ENCODE results near the gene GALNT2.

The GALNT2 gene

DNA sequence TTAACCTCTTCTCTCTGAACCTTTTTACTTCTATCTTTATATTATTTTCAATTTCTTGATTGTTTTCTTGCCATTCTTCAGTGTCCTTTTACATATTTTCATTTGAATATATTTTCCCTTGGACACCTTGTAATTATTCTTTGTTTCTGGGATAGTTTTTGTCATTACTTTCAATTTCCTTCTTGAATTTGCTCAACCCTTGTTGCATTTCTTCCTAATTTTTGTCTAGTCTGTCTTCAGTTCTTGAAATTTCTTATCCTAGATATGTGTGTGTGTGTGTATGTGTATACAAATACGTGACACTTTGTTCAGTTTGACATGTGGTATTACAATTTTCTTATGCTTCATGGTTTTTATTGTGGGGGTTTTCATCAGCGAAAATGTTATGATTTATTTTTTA is 1.9 kb upstream of the GALNT2 start:
- H3K36me3 ChIP-seq (replicated peaks), result no peaks in the 10 kb centered on the region
- in situ Hi-C loops (cut with HindIII; ENCODE audit: low pct_ligation_motif_present, low sequenced_read_pairs), result no loop called here
- no peak overlapping the region for H3K27ac ChIP-seq
- H3K4me3 ChIP-seq (ENCODE audit: low read depth, low read length), result no peak overlapping the region
- no peak for DNase-seq
- TF ChIP-seq, protein P1, sequence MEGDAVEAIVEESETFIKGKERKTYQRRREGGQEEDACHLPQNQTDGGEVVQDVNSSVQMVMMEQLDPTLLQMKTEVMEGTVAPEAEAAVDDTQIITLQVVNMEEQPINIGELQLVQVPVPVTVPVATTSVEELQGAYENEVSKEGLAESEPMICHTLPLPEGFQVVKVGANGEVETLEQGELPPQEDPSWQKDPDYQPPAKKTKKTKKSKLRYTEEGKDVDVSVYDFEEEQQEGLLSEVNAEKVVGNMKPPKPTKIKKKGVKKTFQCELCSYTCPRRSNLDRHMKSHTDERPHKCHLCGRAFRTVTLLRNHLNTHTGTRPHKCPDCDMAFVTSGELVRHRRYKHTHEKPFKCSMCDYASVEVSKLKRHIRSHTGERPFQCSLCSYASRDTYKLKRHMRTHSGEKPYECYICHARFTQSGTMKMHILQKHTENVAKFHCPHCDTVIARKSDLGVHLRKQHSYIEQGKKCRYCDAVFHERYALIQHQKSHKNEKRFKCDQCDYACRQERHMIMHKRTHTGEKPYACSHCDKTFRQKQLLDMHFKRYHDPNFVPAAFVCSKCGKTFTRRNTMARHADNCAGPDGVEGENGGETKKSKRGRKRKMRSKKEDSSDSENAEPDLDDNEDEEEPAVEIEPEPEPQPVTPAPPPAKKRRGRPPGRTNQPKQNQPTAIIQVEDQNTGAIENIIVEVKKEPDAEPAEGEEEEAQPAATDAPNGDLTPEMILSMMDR (IDR thresholded peaks at IDR 0.05; ENCODE audit: low read depth, low read length, missing control alignments), result no peak
- no peaks in the 10 kb centered on the region for H3K27me3 ChIP-seq (replicated peaks)

DNA sequence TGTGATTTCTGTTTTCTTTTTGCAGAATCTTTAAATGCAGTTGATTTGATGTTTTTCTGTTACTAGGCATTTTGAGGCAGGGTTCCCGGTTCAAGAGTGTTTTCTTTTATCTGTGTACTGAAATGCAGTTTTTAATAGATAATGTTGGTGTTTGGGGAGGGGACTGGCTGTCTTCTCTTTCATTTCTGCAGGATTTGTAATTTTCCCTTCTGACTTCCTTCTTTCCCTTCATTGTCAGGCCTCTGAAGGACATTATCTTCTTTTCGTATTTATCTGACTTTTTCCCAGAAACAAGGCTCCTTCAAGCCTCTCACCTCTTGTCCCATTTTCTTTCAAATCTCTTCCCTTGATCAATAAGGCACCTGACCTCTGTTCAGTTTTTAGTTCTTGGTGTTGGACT is 1.5 kb upstream of the GALNT2 start:
- DNase-seq, result no peak
- Histone ChIP-seq H3K4me3 (ENCODE audit: low read depth, low read length) (no peak overlapping the region), H3K36me3 (replicated peaks) (no peaks in the 10 kb centered on the region), H3K27ac (no peak overlapping the region), H3K27me3 (replicated peaks) (no peaks in the 10 kb centered on the region)
- TF ChIP-seq, protein P1 (IDR thresholded peaks at IDR 0.05; ENCODE audit: low read depth, low read length, missing control alignments), result no peak
- in situ Hi-C loops (cut with HindIII; ENCODE audit: low pct_ligation_motif_present, low sequenced_read_pairs), result no loop called here

DNA sequence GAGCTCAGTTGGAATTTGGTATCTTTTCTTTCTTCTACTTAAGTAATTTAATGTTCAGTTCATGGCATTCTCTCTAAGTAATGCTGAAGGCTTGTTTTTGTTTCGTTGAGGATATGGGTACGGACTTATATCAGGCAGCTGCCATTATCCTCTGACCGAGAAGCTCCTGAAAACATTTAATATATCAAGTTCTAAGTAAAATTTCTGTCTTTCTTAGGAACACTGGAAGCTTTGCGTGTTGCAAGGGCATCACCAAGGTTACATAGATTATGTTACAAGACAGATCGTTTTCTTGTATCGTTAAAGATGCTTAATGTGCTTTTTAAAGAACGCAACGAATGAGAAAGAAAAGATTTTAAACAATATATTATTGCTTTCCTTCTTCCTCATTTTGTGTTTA is 1.0 kb upstream of the GALNT2 start:
- in situ Hi-C loops (cut with HindIII; ENCODE audit: low pct_ligation_motif_present, low sequenced_read_pairs), result no loop called here
- no peak overlapping the region for H3K27ac ChIP-seq

DNA sequence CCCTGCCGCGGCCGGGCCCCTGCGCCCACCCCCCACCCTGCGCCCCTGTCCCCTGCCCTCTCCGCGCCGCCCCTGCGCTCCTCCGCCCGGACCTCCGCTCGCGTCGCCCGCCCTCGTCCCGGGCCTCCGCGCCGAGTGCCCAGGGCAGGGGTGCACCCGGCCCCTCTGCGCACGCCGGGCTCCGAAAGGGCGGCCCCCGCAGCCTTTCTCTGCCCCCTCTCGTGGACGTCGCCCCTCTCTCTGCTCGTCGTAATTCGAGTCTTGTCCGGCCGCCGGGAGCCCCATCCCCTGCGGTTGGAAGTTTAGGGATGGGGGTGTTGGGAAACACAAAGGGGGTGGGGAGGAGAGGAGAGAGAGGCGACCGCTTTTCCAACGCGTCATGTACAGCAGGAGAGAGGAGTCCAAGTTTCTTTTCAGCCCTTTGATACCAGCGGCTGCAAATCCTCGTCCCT is 407 bp downstream of the GALNT2 start:
- peak overlapping the region; percentile 87 for H3K4me3 ChIP-seq (ENCODE audit: low read depth, low read length)
- in situ Hi-C loops (cut with HindIII; ENCODE audit: low pct_ligation_motif_present, low sequenced_read_pairs), result no loop called here
- no peaks in the 10 kb centered on the region for H3K27me3 ChIP-seq (replicated peaks)
- peak overlapping the region; percentile 83 for H3K27ac ChIP-seq
- no peaks in the 10 kb centered on the region for H3K36me3 ChIP-seq (replicated peaks)
- TF ChIP-seq, protein P1 (IDR thresholded peaks at IDR 0.05; ENCODE audit: low read depth, low read length, missing control alignments), result no peak
- DNase-seq, result no peak

More for the DNA sequence above, 1.0 kb upstream of the GALNT2 start:
- Histone ChIP-seq H3K4me3 (ENCODE audit: low read depth, low read length) (peak overlapping the region; percentile 67), H3K36me3 (replicated peaks) (no peaks in the 10 kb centered on the region), H3K27me3 (replicated peaks) (no peaks in the 10 kb centered on the region)
- TF ChIP-seq, protein P1 (IDR thresholded peaks at IDR 0.05; ENCODE audit: low read depth, low read length, missing control alignments), result no peak
- no peak for DNase-seq

DNA sequence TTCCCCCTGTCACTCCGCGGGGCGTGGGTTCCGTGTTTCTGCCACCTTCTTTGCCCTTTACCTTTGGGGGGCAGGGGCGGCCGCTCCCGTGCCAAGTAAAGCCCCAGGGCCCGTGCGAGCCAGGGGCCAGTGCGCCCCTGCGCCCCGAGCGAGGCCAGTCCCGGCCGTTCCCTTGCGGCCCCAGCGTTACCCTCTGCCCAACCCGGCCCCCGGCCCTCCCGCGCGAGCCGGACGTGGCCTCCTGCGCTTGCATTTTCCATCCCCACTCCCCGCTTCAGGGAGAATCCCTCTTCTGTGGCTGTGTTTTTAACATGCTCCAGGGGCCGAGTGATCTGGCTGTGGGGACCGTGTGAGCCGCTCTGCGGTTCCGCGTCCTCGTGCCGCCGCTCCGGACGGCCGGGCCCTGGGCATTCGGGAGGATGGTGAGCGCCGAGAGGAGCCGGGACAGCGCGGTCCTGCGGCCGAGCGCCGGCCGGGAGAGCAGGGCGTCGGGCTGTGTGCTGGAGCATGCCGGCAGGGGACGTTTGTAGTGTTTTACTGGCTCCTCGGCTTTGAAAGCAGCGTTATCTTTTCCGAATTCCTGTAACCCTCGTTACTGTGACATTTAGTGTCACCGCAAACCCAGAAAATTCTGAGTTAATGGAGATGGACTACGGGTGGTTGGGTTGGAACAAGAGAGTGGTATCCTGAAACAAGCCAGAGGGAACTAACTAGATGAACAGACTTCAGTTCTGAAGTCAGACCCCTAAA is 1.0 kb downstream of the GALNT2 start:
- H3K27ac ChIP-seq, result peak overlapping the region; percentile 83
- DNase-seq, result no peak

More for the DNA sequence above, 1.0 kb downstream of the GALNT2 start:
- TF ChIP-seq, protein P1 (IDR thresholded peaks at IDR 0.05; ENCODE audit: low read depth, low read length, missing control alignments), result no peak
- Histone ChIP-seq H3K36me3 (replicated peaks) (no peaks in the 10 kb centered on the region), H3K27me3 (replicated peaks) (no peaks in the 10 kb centered on the region), H3K4me3 (ENCODE audit: low read depth, low read length) (peak overlapping the region; percentile 87)
- in situ Hi-C loops (cut with HindIII; ENCODE audit: low pct_ligation_motif_present, low sequenced_read_pairs), result no loop called here
